ENCODE data around the gene MTA1. TPM values are rescaled to one million over a fixed set of nuclear protein-coding genes. Genes with fewer than 3 reads are reported as not detected.

The MTA1 gene
- total and polyA plus RNA-seq, 7 donors: 22.6 to 48.6 (median 41.1) TPM

GRCh38 chr14:105426416-105427130 is 6.9 kb downstream of the MTA1 start:
- H3K27me3 ChIP-seq (ENCODE audit: insufficient read depth in 3 of 3, low read length in 2 of 3): no peaks in the 10 kb centered on the region
- H3K4me1 ChIP-seq: peaks cover 4% of the 10 kb centered on the region
- H3K27ac ChIP-seq: no peak overlapping the region
- TF ChIP-seq CTCF (IDR thresholded peaks at IDR 0.05): no peak
- DNase-seq: no peak
- 94 to 98% (median 96%) methylated on average over 21 of the region's 21 CpGs for WGBS, 3 donors
- no peaks in the 10 kb centered on the region for H3K9me3 ChIP-seq
- H3K36me3 ChIP-seq (ENCODE audit: insufficient read depth in 1 of 2, low read depth in 1 of 2): peaks cover 0 to 7% of the 10 kb centered on the region in 2 donors
- intact Hi-C loops (cut with DNase I): no loop called here
- H3K4me3 ChIP-seq: no peak overlapping the region
- ATAC-seq: no peak

- Histone ChIP-seq H3K27ac (no peak overlapping the region), H3K36me3 (ENCODE audit: insufficient read depth in 1 of 2, low read depth in 1 of 2) (peaks cover 0 to 7% of the 10 kb centered on the region in 2 donors), H3K27me3 (ENCODE audit: insufficient read depth in 3 of 3, low read length in 2 of 3) (no peaks in the 10 kb centered on the region), H3K9me3 (no peaks in the 10 kb centered on the region), H3K4me3 (no peak overlapping the region), H3K4me1 (no peaks in the 10 kb centered on the region)
- 97 to 98% (median 97%) methylated on average over 10 of the region's 10 CpGs for WGBS, 3 donors
- intact Hi-C loops (cut with DNase I): no loop called here
- TF ChIP-seq CTCF (IDR thresholded peaks at IDR 0.05): no peak
- ATAC-seq: no peak
- DNase-seq: no peak
Measured at GRCh38 chr14:105427412-105427811, 7.8 kb downstream of the MTA1 start.

GRCh38 chr14:105427936-105428485 is 8.4 kb downstream of the MTA1 start:
- ATAC-seq: no peak
- WGBS, 3 donors: 94 to 98% (median 95%) methylated on average over 8 to 9 of the region's 9 CpGs

GRCh38 chr14:105430042-105430441 is 10.4 kb downstream of the MTA1 start:
- Histone ChIP-seq H3K36me3 (ENCODE audit: insufficient read depth in 1 of 2, low read depth in 1 of 2) (peaks cover 0 to 7% of the 10 kb centered on the region in 2 donors), H3K27me3 (ENCODE audit: insufficient read depth in 3 of 3, low read length in 2 of 3) (no peaks in the 10 kb centered on the region), H3K9me3 (no peaks in the 10 kb centered on the region), H3K4me1 (no peaks in the 10 kb centered on the region), H3K27ac (peak overlapping the region; percentile 30), H3K4me3 (no peak overlapping the region)
- intact Hi-C loops (cut with DNase I): no loop called here
- DNase-seq (no peak), ATAC-seq (no peak)
- WGBS, 3 donors: 76 to 82% (median 81%) methylated on average over 6 of the region's 6 CpGs
- TF ChIP-seq CTCF (IDR thresholded peaks at IDR 0.05): no peak

More at GRCh38 chr14:105427936-105428485, 8.4 kb downstream of the MTA1 start:
- DNase-seq: no peak
- Histone ChIP-seq H3K27ac (no peak overlapping the region), H3K27me3 (ENCODE audit: insufficient read depth in 3 of 3, low read length in 2 of 3) (no peaks in the 10 kb centered on the region), H3K4me1 (no peaks in the 10 kb centered on the region), H3K36me3 (ENCODE audit: insufficient read depth in 1 of 2, low read depth in 1 of 2) (peaks cover 0 to 7% of the 10 kb centered on the region in 2 donors), H3K4me3 (no peak overlapping the region), H3K9me3 (no peaks in the 10 kb centered on the region)
- intact Hi-C loops (cut with DNase I): no loop called here
- no peak for TF ChIP-seq CTCF (IDR thresholded peaks at IDR 0.05)

All from psoas muscle (tissue), 8 donors.